Measurements from ENCODE around the gene ACTR2. TPM values are rescaled to one million over a fixed set of nuclear protein-coding genes. Genes with fewer than 3 reads are reported as not detected.

ACTR2 gene
- total RNA-seq, 1 donor from 2014 or later, result 449 TPM

- H3K9me3 Mint-ChIP-seq (ENCODE audit: low read depth), result no peaks in the 10 kb centered on the region
- DNase-seq (ENCODE audit: low spot score), result no peak
- TF ChIP-seq CTCF (IDR thresholded peaks at IDR 0.05), result no peak
- H3K4me1 Mint-ChIP-seq (ENCODE audit: low read depth), result peaks cover 43% of the 10 kb centered on the region
- no peak overlapping the region for H3K4me3 Mint-ChIP-seq (ENCODE audit: unreplicated experiment)
- no peak overlapping the region for H3K27ac Mint-ChIP-seq (ENCODE audit: unreplicated experiment)
- H3K27me3 Mint-ChIP-seq (ENCODE audit: low read depth), result no peaks in the 10 kb centered on the region
- H3K36me3 Mint-ChIP-seq (ENCODE audit: low read depth), result peaks cover 7% of the 10 kb centered on the region
These were observed 52.1 kb downstream of the ACTR2 start for GRCh38 chr2:65279756-65280155.

- no peak for DNase-seq (ENCODE audit: low spot score)
- H3K4me3 Mint-ChIP-seq (ENCODE audit: unreplicated experiment), result no peak overlapping the region
- no peaks in the 10 kb centered on the region for H3K9me3 Mint-ChIP-seq (ENCODE audit: low read depth)
- no peaks in the 10 kb centered on the region for H3K36me3 Mint-ChIP-seq (ENCODE audit: low read depth)
- no peaks in the 10 kb centered on the region for H3K27me3 Mint-ChIP-seq (ENCODE audit: low read depth)
- TF ChIP-seq CTCF (IDR thresholded peaks at IDR 0.05), result no peak
- no peak overlapping the region for H3K27ac Mint-ChIP-seq (ENCODE audit: unreplicated experiment)
- H3K4me1 Mint-ChIP-seq (ENCODE audit: low read depth), result peaks cover 27% of the 10 kb centered on the region
These were observed 54.2 kb downstream of the ACTR2 start for GRCh38 chr2:65281627-65282351.

GRCh38 chr2:65282477-65283053 lies 54.9 kb downstream of the ACTR2 start:
- H3K27ac Mint-ChIP-seq (ENCODE audit: unreplicated experiment), result no peak overlapping the region
- no peaks in the 10 kb centered on the region for H3K27me3 Mint-ChIP-seq (ENCODE audit: low read depth)
- no peaks in the 10 kb centered on the region for H3K9me3 Mint-ChIP-seq (ENCODE audit: low read depth)
- DNase-seq (ENCODE audit: low spot score), result no peak
- H3K36me3 Mint-ChIP-seq (ENCODE audit: low read depth), result no peaks in the 10 kb centered on the region
- H3K4me1 Mint-ChIP-seq (ENCODE audit: low read depth), result peaks cover 19% of the 10 kb centered on the region
- no peak overlapping the region for H3K4me3 Mint-ChIP-seq (ENCODE audit: unreplicated experiment)
- TF ChIP-seq CTCF (IDR thresholded peaks at IDR 0.05), result no peak

DNA sequence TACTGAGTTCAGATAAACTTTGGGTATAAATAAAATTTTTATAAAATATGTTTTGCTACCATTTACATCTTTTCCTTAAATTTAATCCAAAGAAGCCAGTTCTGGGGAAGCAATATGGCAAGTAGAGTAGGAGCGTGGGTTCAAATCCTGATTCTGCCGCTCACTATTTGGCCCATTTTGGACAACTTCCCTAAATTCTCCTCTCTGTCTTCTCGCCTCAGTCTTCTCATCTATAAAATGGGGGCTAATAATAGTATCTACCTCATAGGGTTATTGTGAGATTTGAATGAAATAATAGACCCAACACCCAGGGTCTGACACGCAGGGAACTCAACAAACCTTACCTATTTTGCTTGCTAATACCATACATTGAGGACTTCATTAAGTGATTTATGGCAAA lies 59.7 kb downstream of the ACTR2 start:
- no peak for DNase-seq (ENCODE audit: low spot score)
- TF ChIP-seq CTCF (IDR thresholded peaks at IDR 0.05), result no peak
- no peak overlapping the region for H3K27ac Mint-ChIP-seq (ENCODE audit: unreplicated experiment)
- H3K9me3 Mint-ChIP-seq (ENCODE audit: low read depth), result no peaks in the 10 kb centered on the region
- H3K27me3 Mint-ChIP-seq (ENCODE audit: low read depth), result no peaks in the 10 kb centered on the region
- H3K4me1 Mint-ChIP-seq (ENCODE audit: low read depth), result peaks cover 8% of the 10 kb centered on the region
- no peak overlapping the region for H3K4me3 Mint-ChIP-seq (ENCODE audit: unreplicated experiment)
- H3K36me3 Mint-ChIP-seq (ENCODE audit: low read depth), result no peaks in the 10 kb centered on the region

DNA sequence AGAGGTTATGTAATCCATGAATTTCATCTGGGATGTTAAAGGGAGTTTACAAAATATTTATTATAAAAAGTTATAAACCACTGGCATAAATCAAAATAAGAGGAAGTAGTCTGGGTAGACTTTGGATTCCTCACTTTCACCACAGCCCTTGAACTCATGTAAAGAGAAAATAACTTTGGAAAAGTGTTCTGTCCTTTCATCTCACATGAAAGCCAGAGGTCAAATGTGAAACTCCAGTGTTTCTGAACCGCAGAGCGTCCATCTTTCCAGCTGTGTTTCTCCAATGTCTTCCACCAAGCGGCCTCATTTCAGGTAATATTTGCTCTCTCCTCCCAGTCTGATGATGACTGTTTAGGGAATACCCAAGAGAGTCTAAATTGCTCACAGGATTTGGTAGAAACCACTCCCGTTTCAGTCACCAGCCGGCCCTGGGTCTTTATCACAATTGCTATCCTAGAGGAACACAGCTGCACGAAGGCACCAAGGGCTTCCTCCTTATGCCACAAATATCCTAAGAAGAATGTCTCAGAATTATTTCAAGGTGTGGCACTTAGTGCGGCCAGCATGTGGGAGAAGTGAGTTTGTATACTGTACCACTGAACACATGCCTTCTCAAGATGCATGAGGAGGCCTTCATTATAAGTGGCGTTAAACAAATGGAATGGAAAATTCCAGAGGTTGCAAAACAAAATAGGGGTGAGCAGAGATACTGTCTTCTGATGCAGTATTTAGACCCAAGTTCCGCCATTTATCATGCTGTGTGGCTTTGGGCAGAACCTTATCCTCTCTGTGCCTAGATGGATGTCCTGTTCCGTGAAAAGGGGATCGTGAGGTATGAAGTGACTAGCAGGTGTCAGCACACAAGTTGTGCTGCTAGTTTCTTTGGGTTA lies 63.8 kb downstream of the ACTR2 start:
- H3K4me1 Mint-ChIP-seq (ENCODE audit: low read depth), result peaks cover 15% of the 10 kb centered on the region
- no peak for TF ChIP-seq CTCF (IDR thresholded peaks at IDR 0.05)
- no peaks in the 10 kb centered on the region for H3K27me3 Mint-ChIP-seq (ENCODE audit: low read depth)
- H3K4me3 Mint-ChIP-seq (ENCODE audit: unreplicated experiment), result no peak overlapping the region
- no peaks in the 10 kb centered on the region for H3K36me3 Mint-ChIP-seq (ENCODE audit: low read depth)
- DNase-seq (ENCODE audit: low spot score), result no peak
- no peaks in the 10 kb centered on the region for H3K9me3 Mint-ChIP-seq (ENCODE audit: low read depth)
- no peak overlapping the region for H3K27ac Mint-ChIP-seq (ENCODE audit: unreplicated experiment)
